Measurements from ENCODE around the gene SASH1.

Gene SASH1

GRCh38 chr6:148564494-148565035, 221.9 kb downstream of the SASH1 start:
- DNase-seq (ENCODE audit: insufficient read length, low spot score): no peak
- TF ChIP-seq, protein P1, sequence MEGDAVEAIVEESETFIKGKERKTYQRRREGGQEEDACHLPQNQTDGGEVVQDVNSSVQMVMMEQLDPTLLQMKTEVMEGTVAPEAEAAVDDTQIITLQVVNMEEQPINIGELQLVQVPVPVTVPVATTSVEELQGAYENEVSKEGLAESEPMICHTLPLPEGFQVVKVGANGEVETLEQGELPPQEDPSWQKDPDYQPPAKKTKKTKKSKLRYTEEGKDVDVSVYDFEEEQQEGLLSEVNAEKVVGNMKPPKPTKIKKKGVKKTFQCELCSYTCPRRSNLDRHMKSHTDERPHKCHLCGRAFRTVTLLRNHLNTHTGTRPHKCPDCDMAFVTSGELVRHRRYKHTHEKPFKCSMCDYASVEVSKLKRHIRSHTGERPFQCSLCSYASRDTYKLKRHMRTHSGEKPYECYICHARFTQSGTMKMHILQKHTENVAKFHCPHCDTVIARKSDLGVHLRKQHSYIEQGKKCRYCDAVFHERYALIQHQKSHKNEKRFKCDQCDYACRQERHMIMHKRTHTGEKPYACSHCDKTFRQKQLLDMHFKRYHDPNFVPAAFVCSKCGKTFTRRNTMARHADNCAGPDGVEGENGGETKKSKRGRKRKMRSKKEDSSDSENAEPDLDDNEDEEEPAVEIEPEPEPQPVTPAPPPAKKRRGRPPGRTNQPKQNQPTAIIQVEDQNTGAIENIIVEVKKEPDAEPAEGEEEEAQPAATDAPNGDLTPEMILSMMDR (IDR thresholded peaks at IDR 0.05; ENCODE audit: insufficient read depth, missing control alignments): no peak
- no peak for FAIRE-seq

DNA sequence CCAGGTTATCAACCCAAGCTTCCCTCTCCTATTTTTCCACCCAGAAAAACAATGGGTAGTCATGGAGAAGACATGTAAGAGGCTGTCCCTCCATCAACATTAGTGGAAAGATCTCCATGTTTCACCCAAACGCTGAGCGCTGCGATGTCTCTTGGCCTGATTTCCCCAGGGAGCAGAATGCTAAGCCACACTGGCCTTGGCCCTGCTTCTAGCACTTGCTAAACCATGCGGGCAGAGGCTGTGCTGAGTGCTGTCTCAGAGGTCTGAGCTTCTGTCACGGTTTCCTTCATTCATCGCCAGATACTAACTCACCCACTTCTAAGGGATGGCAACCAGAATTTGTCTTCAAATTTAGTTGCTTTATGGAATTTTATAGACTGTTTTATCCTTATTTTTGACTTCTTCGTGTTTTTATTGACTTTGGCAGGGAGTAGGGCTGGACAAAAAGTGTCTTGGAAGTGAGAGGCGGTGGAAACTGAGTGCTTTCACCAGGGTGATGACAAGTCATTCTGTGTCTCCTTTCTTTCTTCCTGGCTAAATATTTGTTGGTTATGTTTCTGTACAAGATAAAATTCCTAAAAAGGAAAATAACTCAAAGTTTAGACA, 222.8 kb downstream of the SASH1 start:
- TF ChIP-seq, protein P1 (IDR thresholded peaks at IDR 0.05; ENCODE audit: insufficient read depth, missing control alignments): no peak
- FAIRE-seq: no peak

DNA sequence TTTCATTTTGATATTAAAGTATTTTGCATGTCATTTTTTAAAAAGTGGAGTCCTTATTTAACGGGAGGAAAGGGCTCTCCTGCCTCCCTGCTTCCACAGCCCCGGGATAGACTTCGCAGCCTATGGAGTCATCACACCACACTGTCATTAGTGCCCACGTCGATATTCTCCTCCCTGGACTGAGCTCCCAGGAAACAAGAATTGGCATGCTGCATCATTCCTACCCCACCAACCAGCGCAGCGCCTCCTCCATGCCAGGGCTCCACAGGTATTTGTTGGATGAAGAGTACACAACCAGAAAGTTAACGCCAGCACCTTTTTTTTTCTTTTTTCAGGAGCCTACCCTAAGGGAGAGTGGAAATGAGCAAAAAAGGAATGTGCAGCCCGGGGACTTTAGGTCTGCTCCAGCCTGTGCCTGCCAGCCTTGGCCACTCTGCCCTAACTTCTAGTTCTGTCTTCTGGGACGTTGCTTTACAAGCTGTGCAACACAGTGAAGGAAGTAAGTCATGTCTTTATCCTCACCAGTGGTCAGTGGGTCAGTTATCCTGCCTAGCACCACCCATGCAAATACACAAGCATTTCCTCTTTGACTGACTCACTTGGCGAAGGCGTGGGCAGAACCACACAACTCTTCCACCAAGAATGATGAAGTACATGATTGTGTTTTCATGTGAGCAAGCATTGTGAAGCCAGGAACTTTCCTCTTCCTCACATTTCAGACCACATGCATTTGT, 223.5 kb downstream of the SASH1 start:
- FAIRE-seq: no peak
- TF ChIP-seq, protein P1 (IDR thresholded peaks at IDR 0.05; ENCODE audit: insufficient read depth, missing control alignments): no peak
- no peak for DNase-seq (ENCODE audit: insufficient read length, low spot score)

More for the DNA sequence above, 222.8 kb downstream of the SASH1 start:
- DNase-seq (ENCODE audit: insufficient read length, low spot score): no peak

- FAIRE-seq (no peak), DNase-seq (ENCODE audit: insufficient read length, low spot score) (no peak)
- TF ChIP-seq, protein P1 (IDR thresholded peaks at IDR 0.05; ENCODE audit: insufficient read depth, missing control alignments): no peak
These were observed 224.2 kb downstream of the SASH1 start for GRCh38 chr6:148566664-148567350.

DNA sequence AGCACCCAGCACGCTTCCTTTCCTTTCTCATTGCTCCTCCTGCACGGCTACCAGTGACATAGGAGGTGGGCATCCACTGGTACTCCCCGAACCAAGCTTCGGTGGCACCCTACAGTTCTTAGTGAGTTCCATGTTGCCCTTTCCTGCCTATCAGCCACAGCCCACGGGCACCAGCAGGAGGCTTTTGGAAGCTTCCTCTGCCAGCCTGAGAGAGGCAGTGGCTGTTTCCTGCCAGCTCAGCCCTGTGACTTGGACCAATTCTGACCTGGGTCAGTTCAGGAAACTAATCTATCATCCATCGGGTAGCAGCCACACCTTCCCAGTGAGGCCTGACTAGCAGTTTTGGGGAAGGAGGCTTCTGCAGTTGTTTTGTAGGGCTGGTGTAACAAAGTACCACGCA, 227.8 kb downstream of the SASH1 start:
- TF ChIP-seq, protein P1 (IDR thresholded peaks at IDR 0.05; ENCODE audit: insufficient read depth, missing control alignments): no peak
- DNase-seq (ENCODE audit: insufficient read length, low spot score): no peak
- no peak for FAIRE-seq

- no peak for FAIRE-seq
- TF ChIP-seq, protein P1 (IDR thresholded peaks at IDR 0.05; ENCODE audit: insufficient read depth, missing control alignments): no peak
- DNase-seq (ENCODE audit: insufficient read length, low spot score): no peak
These were observed 230.2 kb downstream of the SASH1 start for GRCh38 chr6:148572676-148573335.
